HG03469 (cell line): ENCODE data around the gene TBRG4.
A peak's percentile ranks its signal among the peaks of the same experiment; 100 is the strongest.

Experiments
- ATAC-seq: cut with Tn5 transposase; IDR thresholded peaks from one replicate; pipeline ENCODE4 v1.9.1; 2021; ENCODE audit warnings: mild to moderate bottlenecking, moderate library complexity, moderate number of reproducible peaks; ENCODE audit not compliant: unreplicated experiment

TBRG4 gene

DNA sequence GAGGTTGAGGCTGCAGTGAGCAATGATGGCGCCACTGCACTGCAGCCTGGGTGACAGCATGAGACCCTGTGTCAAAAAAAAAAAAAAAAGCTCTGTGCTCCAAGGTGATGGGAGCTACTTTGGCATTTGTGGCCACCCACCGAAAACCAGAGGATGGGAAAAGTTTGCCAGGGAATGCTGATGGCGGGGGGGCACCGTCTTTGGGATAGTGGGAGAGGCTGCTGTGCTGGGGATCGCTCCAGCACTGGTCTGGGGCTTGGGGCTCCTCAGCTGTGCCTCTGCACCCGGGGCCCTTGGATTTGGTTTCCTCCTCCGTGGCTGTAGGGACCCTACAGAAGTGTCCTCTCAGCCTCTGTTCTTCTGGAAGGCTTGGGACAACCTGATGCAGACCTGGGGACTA, 34.4 kb upstream of the TBRG4 start:
- ATAC-seq = no peak

GRCh38 chr7:45143616-45144015, 32.1 kb upstream of the TBRG4 start:
- ATAC-seq = no peak

DNA sequence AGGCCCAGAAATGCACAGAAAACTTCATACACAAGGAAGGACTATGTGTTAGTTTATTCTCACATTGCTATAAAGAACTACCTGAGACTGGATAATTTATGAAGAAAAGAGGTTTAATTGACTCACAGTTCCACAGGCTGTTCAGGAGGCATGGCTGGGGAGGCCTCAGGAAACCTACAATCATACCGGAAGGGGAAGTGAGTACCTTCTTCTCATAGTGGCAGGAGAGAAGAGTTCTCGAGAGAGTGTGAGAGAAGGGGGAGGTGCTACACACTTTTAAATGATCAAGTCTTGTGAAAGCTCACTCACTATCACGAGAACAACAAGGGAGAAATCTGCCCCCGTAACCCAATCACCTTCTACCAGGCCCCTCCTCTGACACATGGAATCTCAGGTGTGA, 29.3 kb upstream of the TBRG4 start:
- ATAC-seq = no peak

- no peak for ATAC-seq
These were observed 27.2 kb upstream of the TBRG4 start for GRCh38 chr7:45138433-45139267.

DNA sequence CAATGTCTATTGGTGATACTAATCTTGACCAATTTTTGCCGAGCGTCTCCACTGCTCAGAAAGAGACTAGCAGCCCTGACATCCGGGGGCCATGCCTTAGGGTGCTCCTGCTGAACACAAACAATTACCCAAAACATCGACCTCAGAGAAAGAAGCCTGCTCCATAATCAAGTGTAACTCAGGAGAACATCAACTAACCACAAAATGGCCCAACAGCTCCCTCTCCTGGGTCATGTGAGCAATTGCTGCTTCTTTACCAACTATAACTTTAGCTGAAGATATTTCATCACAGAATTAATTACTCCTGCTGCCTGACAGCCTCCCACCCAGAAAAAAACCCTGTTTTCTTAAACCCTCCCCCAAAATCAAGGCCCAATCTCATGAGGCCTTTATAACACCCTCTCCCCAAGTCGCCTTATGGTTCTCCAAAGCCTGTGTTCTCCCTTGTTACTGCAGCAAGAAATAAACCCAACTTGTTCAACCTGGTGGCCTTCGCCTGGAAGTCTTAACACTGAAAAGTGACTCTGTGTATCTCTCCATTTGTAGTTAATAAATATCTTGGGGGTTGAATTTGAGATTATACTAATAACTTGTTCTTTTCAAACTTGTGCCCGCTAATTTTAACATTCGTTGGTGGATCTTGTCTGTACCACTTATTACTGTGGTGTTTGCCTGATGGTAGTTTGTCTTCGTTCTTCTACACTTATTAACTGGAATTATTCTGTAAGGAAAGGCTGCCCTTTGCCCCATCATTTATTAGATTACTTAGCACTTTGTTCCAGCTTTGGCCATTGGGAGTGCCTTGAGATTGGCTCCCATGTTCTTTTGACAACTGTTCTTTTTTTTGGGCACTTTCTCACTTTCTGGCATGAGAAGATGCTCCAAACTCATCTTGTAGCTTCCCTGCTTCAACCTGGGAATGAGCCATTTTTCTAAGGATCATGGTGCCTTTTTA, 24.9 kb upstream of the TBRG4 start:
- peak; percentile 52 for ATAC-seq

DNA sequence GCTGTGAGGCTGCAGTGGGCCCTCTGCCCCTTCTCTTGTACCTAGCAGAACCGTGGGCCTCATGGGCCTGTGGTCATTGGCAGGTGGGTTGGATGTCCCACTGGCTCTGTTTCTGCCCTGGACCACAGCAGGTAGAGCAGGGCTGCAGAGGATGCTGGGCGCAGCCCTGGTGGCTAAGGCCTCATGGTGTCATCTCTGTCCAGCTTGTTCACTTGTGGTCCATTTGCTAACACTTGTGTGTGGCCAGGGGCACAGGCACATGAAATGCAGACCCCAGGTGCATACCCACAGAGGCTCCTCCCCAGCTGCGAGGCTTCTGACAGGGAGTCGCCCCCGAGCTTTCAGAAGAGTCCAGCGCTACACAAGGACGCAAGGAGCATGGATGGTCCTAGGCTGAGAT, 22.4 kb upstream of the TBRG4 start:
- ATAC-seq = no peak

DNA sequence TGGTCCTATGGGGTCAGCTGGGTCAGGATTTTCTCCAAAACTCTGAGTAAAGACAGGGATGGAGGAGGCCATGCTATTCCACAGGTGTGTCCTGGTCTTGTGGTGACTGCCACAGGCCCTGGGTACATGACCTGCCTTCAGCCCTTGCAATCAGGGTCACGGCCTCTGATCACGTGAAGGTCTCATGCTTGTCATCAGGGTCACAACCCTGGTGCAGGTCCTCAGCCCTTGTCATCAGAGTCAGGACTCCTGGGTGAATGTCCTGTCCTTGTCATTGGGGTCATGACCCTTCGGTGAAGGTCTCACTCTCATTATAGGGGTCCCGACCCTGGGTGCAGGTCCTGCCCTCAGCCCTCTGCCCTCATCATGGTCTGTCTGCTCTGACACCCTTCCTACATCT, 21.9 kb upstream of the TBRG4 start:
- no peak for ATAC-seq

- ATAC-seq = no peak
These were observed 21.3 kb upstream of the TBRG4 start for GRCh38 chr7:45132708-45133320.

DNA sequence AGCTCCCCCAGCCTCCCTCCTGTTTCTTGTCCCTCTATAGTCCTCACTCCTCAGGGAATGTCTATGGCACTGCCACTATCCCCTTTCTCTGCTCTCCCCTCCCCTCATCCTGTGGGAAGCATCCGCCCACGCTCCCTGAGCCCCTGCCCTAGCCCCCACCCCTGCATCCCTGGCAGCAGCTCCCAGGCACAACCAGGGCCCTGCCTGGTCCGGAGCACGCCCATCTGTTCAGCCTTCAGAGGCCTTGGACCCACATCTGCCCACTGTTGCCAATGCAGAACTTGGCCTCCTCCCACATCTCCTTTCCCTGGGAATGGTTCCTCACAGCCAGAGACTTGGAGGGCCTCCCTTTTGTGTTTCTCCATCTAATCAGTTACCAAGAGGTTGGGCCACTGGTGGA, 20.4 kb upstream of the TBRG4 start:
- no peak for ATAC-seq

DNA sequence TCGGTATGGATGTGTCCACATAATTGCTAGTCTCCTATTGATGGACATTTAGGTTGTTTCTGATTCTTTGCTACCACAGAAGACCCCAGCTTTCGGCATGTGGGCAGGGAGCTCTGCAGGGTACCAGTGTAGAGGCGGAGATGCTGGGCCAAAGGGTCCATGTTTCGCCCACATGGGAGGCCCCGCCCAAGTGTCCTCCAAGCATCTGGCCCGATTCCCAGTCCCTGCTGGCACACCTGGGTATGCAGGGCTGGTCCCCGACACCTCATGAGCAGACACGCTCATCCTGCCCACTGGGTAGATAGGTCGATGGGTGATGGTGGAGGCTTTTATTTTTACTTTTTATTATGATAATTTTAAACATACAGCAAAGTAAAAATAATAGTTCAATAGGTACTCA, 19.4 kb upstream of the TBRG4 start:
- no peak for ATAC-seq

GRCh38 chr7:45129906-45130305, 18.4 kb upstream of the TBRG4 start:
- no peak for ATAC-seq

DNA sequence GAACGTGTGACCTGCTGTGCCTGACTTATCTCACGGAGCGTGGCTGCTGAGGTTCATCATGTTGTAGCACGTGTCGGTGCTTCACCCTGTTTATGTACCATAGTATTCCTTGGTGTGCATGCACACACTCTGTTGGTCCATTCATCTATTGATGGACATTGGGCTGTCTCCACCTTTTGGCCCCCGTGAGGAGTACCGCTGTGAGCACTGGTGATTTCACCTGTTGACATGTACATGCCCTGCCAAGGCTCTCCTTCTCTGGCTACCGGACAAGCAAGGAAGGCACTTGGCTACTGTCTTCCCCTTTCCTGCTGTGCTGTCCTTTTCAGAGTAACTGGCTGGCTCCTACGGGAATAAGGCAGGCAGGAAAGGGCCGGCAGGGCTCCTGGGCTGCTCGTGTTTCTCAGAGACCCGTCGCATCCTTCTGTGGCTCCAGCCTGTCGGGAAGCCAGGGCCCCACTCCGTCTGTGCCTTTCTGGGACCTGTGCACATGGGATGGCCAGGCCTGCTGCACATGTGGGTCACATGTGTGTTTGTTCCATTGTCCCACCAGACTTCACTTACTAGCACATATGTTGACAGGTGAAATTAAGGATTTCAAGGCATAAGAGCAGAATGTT, 17.8 kb upstream of the TBRG4 start:
- ATAC-seq = no peak

DNA sequence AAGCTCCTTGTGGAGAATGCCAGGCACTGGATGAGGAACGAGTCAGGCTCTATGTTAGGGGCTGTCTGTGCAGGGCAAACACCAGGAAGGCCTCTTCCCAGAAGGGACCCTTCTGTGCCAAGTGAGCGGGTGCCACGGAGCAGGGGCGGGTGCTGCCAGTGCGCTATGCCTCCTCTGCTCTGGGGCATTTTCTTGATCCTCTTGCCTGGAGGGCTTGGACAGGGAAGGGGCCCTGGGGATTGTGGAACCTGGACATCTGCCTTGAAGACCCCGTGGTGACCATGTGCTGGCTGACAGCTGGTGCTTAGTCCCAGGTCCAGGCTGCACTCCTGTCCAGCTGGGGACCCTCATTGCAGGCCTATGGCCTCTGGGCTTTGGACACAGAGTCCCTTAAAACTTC, 15.4 kb upstream of the TBRG4 start:
- ATAC-seq = no peak

DNA sequence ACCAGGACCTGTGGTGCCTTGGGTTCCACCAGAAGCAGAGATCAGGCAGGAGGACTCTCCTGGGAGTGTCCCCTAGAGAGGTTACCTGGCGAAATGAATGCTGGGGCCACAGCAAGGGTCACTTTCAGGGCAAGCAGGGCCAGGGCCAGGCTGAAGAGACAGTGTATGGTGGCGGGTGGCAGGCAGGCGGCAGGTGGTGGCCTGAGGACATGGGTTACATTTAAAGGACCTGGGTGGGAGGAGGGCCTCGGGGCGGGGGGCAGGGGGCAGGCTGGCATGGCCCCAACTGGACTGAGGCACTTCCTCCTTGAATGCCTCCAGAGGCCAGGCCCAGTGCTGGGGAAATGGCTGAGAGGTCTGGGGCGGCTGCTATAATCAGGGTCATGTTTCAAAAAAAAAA, 14.7 kb upstream of the TBRG4 start:
- no peak for ATAC-seq

GRCh38 chr7:45125193-45125904, 13.9 kb upstream of the TBRG4 start:
- ATAC-seq = no peak

GRCh38 chr7:45123913-45124710, 12.6 kb upstream of the TBRG4 start:
- ATAC-seq = no peak

- no peak for ATAC-seq
These were observed 11.7 kb upstream of the TBRG4 start for GRCh38 chr7:45122975-45123860.

DNA sequence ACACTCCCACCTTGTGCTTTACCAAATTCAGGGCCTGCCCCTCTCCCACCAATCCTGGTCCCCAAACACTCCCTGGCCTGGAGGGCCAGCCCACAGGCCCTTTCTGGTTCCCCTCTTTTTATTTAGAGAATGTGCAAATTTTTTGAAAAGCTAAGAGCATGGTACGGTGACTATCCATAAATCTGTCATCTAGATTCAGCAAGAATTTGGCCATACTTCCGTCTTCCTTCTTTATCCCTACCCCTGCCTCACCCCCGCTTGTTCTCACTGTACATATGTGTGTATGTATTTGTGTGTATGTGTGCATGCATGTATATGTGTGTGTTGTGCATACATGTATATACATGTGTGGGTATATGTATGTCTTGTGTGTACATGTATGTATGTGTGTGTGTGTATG, 8.1 kb upstream of the TBRG4 start:
- ATAC-seq = no peak

GRCh38 chr7:45118889-45119331, 7.4 kb upstream of the TBRG4 start:
- ATAC-seq = no peak
